Osteoblast (primary cell): ENCODE measurements around the gene HS6ST3. TPM values are rescaled to one million over a fixed set of nuclear protein-coding genes. Genes with fewer than 3 reads are reported as not detected.

Source experiments
- DNase-seq: peaks from one replicate; pipeline ENCODE4 v3.0.0; 2011; ENCODE audit warnings: low spot score, mixed read lengths; ENCODE audit not compliant: insufficient read length; ENCODE audit errors: missing footprints
- H2AFZ ChIP-seq: 2 replicates; pipeline ENCODE4 v1.6.0; 2011; ENCODE audit warnings: mild to moderate bottlenecking, low read length
- H3K27ac ChIP-seq: 2 replicates; pipeline ENCODE4 v1.5.1; 2011; ENCODE audit warnings: mild to moderate bottlenecking, low read depth, low read length, moderate library complexity
- H3K27me3 ChIP-seq: 2 replicates; pipeline ENCODE4 v1.6.0; 2012; ENCODE audit warnings: mild to moderate bottlenecking, control low read depth, inconsistent platforms, low read length, moderate library complexity; ENCODE audit not compliant: insufficient read depth
- H3K36me3 ChIP-seq: 2 replicates; pipeline ENCODE4 v1.5.1; 2011; ENCODE audit warnings: mild to moderate bottlenecking, low read length, control low read depth, moderate library complexity; ENCODE audit not compliant: insufficient read depth
- H3K4me1 ChIP-seq: 2 replicates; pipeline ENCODE4 v1.5.1; 2011; ENCODE audit warnings: mild to moderate bottlenecking, low read length, control low read depth, moderate library complexity; ENCODE audit not compliant: insufficient read depth
- H3K4me2 ChIP-seq: 2 replicates; pipeline ENCODE4 v1.6.0; 2011; ENCODE audit warnings: mild to moderate bottlenecking, low read length; ENCODE audit not compliant: insufficient read depth
- H3K4me3 ChIP-seq: fragments of 200-600 bp; sonication (generic); 3 replicates; pipeline ENCODE4 v1.5.1; 2012; ENCODE audit warnings: mild to moderate bottlenecking, low read length, inconsistent platforms; ENCODE audit not compliant: insufficient read depth
- H3K79me2 ChIP-seq: 2 replicates; pipeline ENCODE4 v1.6.0; 2012; ENCODE audit warnings: mild to moderate bottlenecking, low read length, control low read depth, inconsistent platforms; ENCODE audit not compliant: insufficient read depth
- H3K9me3 ChIP-seq: 2 replicates; pipeline ENCODE4 v1.5.1; 2011; ENCODE audit warnings: low read depth, low read length, control low read depth
- H4K20me1 ChIP-seq: 2 replicates; pipeline ENCODE4 v1.6.0; 2012; ENCODE audit warnings: mild to moderate bottlenecking, low read length, control low read depth; ENCODE audit not compliant: insufficient read depth
- CTCF ChIP-seq: IDR thresholded peaks from 2 replicates; pipeline ENCODE4 v1.5.1; 2011; ENCODE audit warnings: mild to moderate bottlenecking, low read depth, low read length, moderate library complexity; ENCODE audit errors: extremely low read depth
- total RNA-seq: library from RNA; depleted of rRNA; stranded (reverse); fragments of >200 nt; gene quantifications from 2 replicates; pipeline ENCODE4 v1.2.3, GENCODE V29; 2012

HS6ST3 gene
- total RNA-seq, 1 donor: not detected

GRCh38 chr13:96403651-96404050, 313.7 kb downstream of the HS6ST3 start:
- Histone ChIP-seq H3K4me1 (no peaks in the 10 kb centered on the region), H3K27ac (no peak overlapping the region), H2AFZ (no peak overlapping the region), H4K20me1 (no peaks in the 10 kb centered on the region), H3K9me3 (no peaks in the 10 kb centered on the region), H3K79me2 (no peaks in the 10 kb centered on the region), H3K27me3 (no peaks in the 10 kb centered on the region), H3K4me3 (no peak overlapping the region), H3K36me3 (no peaks in the 10 kb centered on the region), H3K4me2 (no peak overlapping the region)
- no peak for DNase-seq
- TF ChIP-seq CTCF: no peak

- Histone ChIP-seq H4K20me1 (no peaks in the 10 kb centered on the region), H2AFZ (no peak overlapping the region), H3K79me2 (no peaks in the 10 kb centered on the region), H3K4me2 (no peak overlapping the region), H3K36me3 (no peaks in the 10 kb centered on the region), H3K4me1 (no peaks in the 10 kb centered on the region), H3K4me3 (no peak overlapping the region), H3K27me3 (no peaks in the 10 kb centered on the region), H3K9me3 (no peaks in the 10 kb centered on the region), H3K27ac (no peak overlapping the region)
- no peak for TF ChIP-seq CTCF
- DNase-seq: no peak
Measured at GRCh38 chr13:96415831-96416385, 326.0 kb downstream of the HS6ST3 start.

- TF ChIP-seq CTCF: no peak
- H3K4me2 ChIP-seq: no peak overlapping the region
- DNase-seq: no peak
- H3K4me3 ChIP-seq: no peak overlapping the region
- H3K4me1 ChIP-seq: no peaks in the 10 kb centered on the region
- no peaks in the 10 kb centered on the region for H4K20me1 ChIP-seq
- H3K36me3 ChIP-seq: no peaks in the 10 kb centered on the region
- no peaks in the 10 kb centered on the region for H3K9me3 ChIP-seq
- no peak overlapping the region for H3K27ac ChIP-seq
- no peaks in the 10 kb centered on the region for H3K79me2 ChIP-seq
- H2AFZ ChIP-seq: no peak overlapping the region
- H3K27me3 ChIP-seq: no peaks in the 10 kb centered on the region
Measured at GRCh38 chr13:96417939-96418685, 328.2 kb downstream of the HS6ST3 start.

GRCh38 chr13:96421314-96421713, 331.4 kb downstream of the HS6ST3 start:
- Histone ChIP-seq H3K27ac (no peak overlapping the region), H3K27me3 (no peaks in the 10 kb centered on the region), H2AFZ (no peak overlapping the region), H3K79me2 (no peaks in the 10 kb centered on the region), H3K36me3 (no peaks in the 10 kb centered on the region), H3K9me3 (no peaks in the 10 kb centered on the region), H3K4me2 (no peak overlapping the region), H3K4me3 (no peak overlapping the region), H3K4me1 (no peaks in the 10 kb centered on the region), H4K20me1 (no peaks in the 10 kb centered on the region)
- no peak for TF ChIP-seq CTCF
- DNase-seq: no peak
